ENCODE measurements around the gene C4orf36. TPM values are rescaled to one million over a fixed set of nuclear protein-coding genes. Genes with fewer than 3 reads are reported as not detected.
A peak's percentile ranks its signal among the peaks of the same experiment; 100 is the strongest.

Gene C4orf36
- total RNA-seq, 1 donor from 2014 or later = not detected

DNA sequence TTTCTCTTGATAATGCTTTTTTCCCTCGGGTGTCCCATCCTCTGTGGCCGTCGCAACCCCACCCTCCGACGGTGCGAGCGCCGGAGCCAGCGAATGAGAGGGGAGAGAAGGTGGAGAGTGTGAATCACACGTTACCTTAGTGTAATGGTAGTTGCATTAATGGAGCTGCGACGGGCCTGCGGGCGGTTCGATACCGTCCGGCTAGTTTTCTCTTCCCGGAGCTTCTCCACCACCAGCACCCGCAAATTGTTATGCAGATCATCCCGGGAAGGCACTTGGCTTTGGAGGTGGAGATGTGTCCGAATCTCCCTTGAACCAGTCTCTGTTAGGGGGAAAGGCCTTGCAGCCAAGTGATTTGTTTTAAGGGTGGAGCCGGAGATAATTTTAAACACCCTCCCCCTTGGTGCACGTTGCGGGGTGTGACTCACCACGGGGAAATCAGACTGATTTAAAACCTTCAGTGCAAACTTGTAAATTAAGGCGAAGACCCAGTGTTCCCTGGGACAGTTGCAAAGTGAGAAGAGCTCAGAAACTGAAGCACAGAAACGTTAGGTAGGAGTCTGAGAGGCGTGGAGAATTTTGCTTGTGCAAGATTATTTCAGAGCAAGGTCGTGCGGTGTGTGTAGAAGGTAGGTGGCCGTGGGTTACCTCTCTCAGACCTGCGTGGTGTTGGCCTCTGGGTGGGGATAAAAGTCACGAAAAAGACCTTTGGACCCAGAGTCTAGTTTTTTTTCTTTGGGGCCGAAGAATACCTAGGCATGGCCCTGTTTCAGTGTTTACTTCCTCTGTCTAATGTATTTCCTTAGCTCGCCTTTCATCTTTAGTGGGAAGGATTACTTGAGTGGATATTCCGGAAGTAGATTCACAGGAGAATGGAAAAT is 43.9 kb upstream of the C4orf36 start:
- CTCF ChIA-PET = interaction anchor here (0.6 to 6.7 kb wide), 8 partner anchors 9 to 283 kb away, joined by 3 to 68 read pairs (median 4); no protein-coding TSS in a partner anchor
- intact Hi-C loops (cut with micrococcal nuclease) = loop anchor here (1.0 to 10.0 kb wide), 10 partner anchors 25 to 1659 kb away; partner anchors contain the start of genes HERC3, HSD17B11, MAPK10 and NUDT9
- no peaks in the 10 kb centered on the region for H3K27me3 Mint-ChIP-seq
- peak; percentile 66 for DNase-seq
- peaks cover 64% of the 10 kb centered on the region for H3K4me1 Mint-ChIP-seq
- H3K27ac Mint-ChIP-seq = peak overlapping the region; percentile 96
- peak; percentile 50 for ATAC-seq (ENCODE audit: low read depth)
- H3K36me3 Mint-ChIP-seq (ENCODE audit: low read depth) = peaks cover 14% of the 10 kb centered on the region
- peak overlapping the region; percentile 94 for H3K4me3 Mint-ChIP-seq
- H3K9me3 Mint-ChIP-seq = no peaks in the 10 kb centered on the region
- POLR2A ChIA-PET = interaction anchor here (0.6 to 8.9 kb wide), 26 partner anchors 8 to 1384 kb away, joined by 3 to 256 read pairs (median 4); partner anchors contain the start of genes KLHL8 and PPM1K
- TF ChIP-seq CTCF (IDR thresholded peaks at IDR 0.05) = no peak

DNA sequence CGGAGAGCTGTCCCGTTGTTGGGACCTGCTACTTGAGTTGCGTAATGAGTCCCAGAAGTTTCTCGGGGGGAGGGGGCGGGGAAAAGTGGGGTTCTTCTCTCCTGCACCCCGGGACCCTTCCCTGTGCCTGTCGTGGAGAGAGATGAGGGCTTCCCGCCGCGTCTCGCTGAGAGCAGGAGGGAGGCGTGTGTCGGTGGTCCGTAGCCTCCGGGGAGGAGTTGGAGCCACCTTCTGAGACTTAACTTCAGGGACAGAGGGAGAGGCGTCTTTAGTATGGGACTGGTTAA is 43.3 kb upstream of the C4orf36 start:
- CTCF ChIA-PET = interaction anchor here (1.1 to 6.7 kb wide), 5 partner anchors 13 to 284 kb away, joined by 4 to 68 read pairs (median 26); no protein-coding TSS in a partner anchor
- Mint-ChIP-seq H3K36me3 (ENCODE audit: low read depth) (peaks cover 14% of the 10 kb centered on the region), H3K27ac (peak overlapping the region; percentile 96), H3K4me1 (peaks cover 61% of the 10 kb centered on the region), H3K27me3 (no peaks in the 10 kb centered on the region), H3K4me3 (peak overlapping the region; percentile 94), H3K9me3 (no peaks in the 10 kb centered on the region)
- DNase-seq (no peak), ATAC-seq (ENCODE audit: low read depth) (no peak)
- no peak for TF ChIP-seq CTCF (IDR thresholded peaks at IDR 0.05)
- POLR2A ChIA-PET = interaction anchor here (0.8 to 8.9 kb wide), 17 partner anchors 9 to 1348 kb away, joined by 3 to 256 read pairs (median 7); partner anchors contain the start of genes KLHL8 and PPM1K
- intact Hi-C loops (cut with micrococcal nuclease) = loop anchor here (2.0 to 10.0 kb wide), 4 partner anchors 459 to 1659 kb away; partner anchors contain the start of genes HERC3, HSD17B11, NUDT9 and PPM1K

DNA sequence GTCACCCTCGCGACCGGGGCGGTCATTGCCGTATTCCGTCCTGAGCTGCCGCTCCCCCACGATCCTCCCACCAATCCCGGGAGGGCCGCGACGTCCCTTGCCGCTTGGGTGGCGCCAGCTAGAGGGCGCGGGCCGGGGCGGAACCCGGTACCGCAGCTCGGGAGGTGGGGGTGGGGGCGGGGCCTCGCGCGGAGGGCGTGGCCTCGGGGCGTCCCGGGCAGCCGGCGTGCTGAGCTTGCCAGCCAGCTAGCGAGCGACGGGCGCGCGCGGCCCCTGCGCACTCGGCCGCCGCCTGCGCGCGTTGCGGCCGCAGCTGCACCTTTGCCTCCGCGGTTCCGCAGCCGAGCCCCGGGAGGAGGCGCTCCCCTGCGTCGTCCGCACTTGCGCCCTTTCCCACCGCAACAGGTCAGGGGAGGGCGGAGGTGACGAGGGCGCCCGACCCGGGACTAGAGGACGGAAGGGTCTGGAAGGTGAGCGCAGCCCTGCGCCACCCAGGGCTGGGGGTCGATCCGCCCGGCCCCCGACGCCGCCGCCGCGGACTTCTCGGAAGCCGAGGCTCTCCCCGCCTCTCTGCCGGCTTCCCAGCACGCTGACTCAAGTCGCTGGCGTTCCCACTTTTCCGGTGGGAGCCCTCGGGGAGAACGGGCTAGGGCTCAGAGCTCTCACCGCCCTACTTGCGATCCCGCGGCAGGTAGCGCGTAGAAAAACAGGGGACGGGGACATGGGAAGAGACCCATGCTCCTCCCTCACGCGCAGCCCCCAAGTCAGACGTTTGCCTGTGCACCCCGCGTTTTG is 42.7 kb upstream of the C4orf36 start, which contains the start of gene AFF1:
Gene AFF1, plus strand, starts transcription at position 241 of the 795 bp plus-strand sequence. CDS start 13,523 bp downstream, outside the sequence.
- DNase-seq (peak; percentile 79), ATAC-seq (ENCODE audit: low read depth) (peak; percentile 71)
- ChIA-PET CTCF (interaction anchor here (0.7 to 6.7 kb wide), 16 partner anchors 12 to 284 kb away, joined by 3 to 68 read pairs (median 4); no protein-coding TSS in a partner anchor), POLR2A (interaction anchor here (0.9 to 8.9 kb wide), 23 partner anchors 9 to 1349 kb away, joined by 3 to 256 read pairs (median 4); partner anchors contain the start of genes HSD17B11, KLHL8 and PPM1K)
- Mint-ChIP-seq H3K36me3 (ENCODE audit: low read depth) (peaks cover 14% of the 10 kb centered on the region), H3K9me3 (no peaks in the 10 kb centered on the region), H3K27ac (peak within 1 kb of the TSS; percentile 96), H3K4me1 (peaks cover 56% of the 10 kb centered on the region), H3K4me3 (peak within 1 kb of the TSS; percentile 94), H3K27me3 (no peaks in the 10 kb centered on the region)
- TF ChIP-seq CTCF (IDR thresholded peaks at IDR 0.05) = no peak
- intact Hi-C loops (cut with micrococcal nuclease) = loop anchor here (1.0 to 10.0 kb wide), 8 partner anchors 13 to 1660 kb away; partner anchors contain the start of genes HERC3, HSD17B11, KLHL8 and NUDT9

- TF ChIP-seq CTCF (IDR thresholded peaks at IDR 0.05) = no peak
- H3K27me3 Mint-ChIP-seq = no peaks in the 10 kb centered on the region
- H3K36me3 Mint-ChIP-seq (ENCODE audit: low read depth) = peaks cover 14% of the 10 kb centered on the region
- no peak for DNase-seq
- CTCF ChIA-PET = interaction anchor here (0.7 to 6.7 kb wide), 14 partner anchors 11 to 285 kb away, joined by 3 to 68 read pairs (median 4); no protein-coding TSS in a partner anchor
- H3K4me1 Mint-ChIP-seq = peaks cover 49% of the 10 kb centered on the region
- intact Hi-C loops (cut with micrococcal nuclease) = loop anchor here (1.0 to 10.0 kb wide), 8 partner anchors 12 to 1661 kb away; partner anchors contain the start of genes HERC3, HSD17B11, KLHL8 and NUDT9
- no peak for ATAC-seq (ENCODE audit: low read depth)
- H3K27ac Mint-ChIP-seq = peak overlapping the region; percentile 84
- H3K4me3 Mint-ChIP-seq = peak overlapping the region; percentile 89
- H3K9me3 Mint-ChIP-seq = no peaks in the 10 kb centered on the region
- POLR2A ChIA-PET = interaction anchor here (0.9 to 8.9 kb wide), 19 partner anchors 10 to 1350 kb away, joined by 3 to 256 read pairs (median 7); partner anchors contain the start of genes HSD17B11, KLHL8 and PPM1K
These were observed 42.0 kb upstream of the C4orf36 start for GRCh38 chr4:86934147-86934770.

All from activated B cell treated with CpG ODN at 0.5 μM for 24 hours (primary cell).